A204.1 (cell line): Measurements from ENCODE around the gene SARDH.
"Not testable (repeated sequence)": the region's sequence is repeated elsewhere in the genome, so short reads cannot be mapped to it uniquely, and the experiment has no call there.

Source experiments
- FAIRE-seq: peaks from 2 replicates; lab custom pipeline; 2012; peaks lifted over from hg19 to GRCh38; lab: Jason Lieb, UNC

The SARDH gene

DNA sequence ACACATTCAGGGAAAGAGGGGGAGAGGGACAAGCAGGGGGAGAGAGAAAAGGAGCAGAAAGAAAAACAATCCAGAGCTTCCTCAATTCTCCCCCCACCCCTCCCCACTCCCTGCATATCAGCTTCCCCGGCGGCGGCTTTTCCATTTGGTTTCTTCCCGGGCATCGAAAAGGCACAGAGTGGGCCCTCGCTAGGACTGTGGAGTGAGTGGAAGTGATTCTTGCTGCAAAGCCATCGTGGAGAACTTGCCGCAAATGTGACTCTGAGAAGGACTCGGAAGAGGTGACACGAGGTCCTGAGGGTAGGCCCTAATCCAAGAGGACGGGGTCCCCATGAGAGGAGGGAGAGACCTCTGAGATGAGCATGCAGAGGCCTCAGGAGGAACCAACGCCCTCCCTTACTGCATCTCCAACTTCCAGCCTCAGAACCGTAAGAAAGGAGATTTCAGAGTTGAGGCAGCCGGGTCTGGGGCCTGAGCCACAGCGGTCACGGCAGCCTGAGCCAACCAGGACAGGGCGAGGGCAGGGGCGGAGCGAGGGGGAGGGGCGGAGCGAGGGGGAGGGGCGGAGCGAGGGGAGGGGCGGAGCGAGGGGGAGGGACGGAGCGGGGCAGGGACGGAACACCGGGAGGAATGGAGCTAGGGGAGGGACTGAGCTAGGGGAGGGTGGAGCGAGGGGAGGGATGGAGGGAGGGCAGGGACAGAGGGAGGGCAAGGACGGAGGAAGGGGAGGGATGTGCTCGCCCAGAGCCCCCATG is 21.2 kb upstream of the SARDH start:
- FAIRE-seq, result no peak

DNA sequence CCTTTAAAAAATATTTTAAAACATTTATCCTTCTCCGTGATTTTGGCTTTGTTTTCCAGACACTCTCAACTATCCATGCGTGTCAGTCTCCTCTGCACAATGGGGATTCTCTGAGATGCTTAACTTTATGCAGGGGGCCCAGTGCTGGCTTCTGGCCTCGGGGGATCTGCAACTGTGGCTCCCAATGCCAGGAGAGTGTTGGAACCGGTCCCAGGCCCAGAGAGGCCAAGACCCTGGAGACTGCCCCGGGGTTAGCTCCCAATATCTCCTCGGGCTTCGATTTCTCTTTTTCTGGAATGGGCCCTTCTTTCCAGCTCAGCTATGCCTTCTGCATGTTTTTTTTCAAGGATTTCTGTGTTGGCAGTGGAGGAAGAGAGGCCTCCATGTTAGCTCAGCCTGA is 20.1 kb upstream of the SARDH start:
- no peak for FAIRE-seq

DNA sequence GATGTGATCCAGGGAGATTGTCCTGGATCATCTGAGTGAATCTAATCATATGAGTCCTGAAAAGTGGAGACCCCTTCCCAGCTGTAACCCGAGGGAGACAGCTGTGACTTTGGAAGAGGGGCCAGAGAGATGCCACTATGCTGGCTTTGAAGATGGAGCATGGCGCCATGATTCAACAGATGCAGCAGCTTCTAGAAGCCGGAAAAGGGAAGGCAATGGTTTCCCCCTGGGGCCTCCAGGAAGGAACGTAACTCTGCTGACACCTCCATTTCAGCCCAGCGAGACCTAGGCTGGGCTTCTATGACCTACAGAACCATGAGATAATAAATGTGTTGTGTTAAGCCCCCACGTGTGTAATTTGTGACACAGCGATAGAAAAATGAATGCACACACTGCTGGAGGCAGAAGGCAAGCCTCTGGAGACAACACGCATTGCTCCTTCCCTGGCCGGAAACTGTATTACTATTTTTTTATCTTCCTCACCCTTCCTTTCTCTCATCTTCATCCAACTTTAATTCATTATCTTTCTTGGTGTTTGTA is 16.6 kb upstream of the SARDH start:
- FAIRE-seq, result no peak

DNA sequence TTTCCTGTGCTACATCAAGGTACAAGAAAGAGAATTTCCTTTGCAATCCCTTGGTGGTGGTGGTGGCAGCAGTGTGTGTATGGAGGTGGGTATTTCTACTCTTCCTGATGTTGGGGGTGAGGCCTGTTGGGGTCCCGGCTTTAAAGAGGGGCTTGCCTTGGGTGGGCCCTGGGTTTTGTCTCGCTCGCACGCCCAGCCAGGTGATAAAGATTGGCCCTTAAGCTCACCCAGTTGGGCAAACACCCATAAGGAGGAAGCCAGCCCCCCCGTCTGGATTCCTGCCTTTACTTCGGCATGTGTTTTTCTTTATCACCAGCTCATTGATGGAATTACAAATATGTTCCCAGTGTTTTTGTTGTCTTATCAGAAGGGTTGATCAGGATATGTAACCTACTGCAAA is 16.0 kb upstream of the SARDH start:
- FAIRE-seq, result no peak

DNA sequence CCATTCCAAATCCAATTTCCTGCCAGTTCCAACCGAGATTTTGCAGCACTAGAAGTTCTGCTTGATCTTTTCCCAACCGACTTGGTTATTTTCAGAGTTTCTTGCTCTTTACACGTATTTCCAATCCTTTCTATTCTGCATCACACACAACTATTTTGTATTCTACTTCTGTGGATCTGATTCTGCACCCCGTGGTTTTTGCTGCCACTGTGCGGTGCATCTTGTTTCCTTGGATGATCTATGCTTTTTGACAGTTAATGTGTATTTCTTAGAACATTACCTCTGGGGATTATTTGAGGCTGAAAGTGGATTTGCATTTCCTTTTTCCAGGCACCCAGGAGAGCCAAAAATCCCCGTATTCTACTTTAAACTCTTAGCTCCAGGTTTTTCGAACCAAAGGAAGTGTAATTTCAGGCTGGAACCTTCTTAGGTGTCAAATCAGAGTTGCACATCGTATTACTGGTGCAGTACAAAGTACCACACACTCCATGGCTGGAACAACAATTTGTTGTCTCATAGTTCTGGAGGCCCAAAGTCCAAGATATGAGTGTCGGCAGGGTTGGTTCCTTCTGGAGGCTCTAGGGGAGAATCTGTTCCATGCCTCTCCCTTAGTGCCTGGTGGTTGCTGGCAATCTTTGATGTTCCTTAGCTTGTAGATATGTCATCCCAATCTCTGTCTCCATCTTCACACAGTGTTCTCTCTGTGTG is 14.7 kb upstream of the SARDH start:
- FAIRE-seq, result no peak

DNA sequence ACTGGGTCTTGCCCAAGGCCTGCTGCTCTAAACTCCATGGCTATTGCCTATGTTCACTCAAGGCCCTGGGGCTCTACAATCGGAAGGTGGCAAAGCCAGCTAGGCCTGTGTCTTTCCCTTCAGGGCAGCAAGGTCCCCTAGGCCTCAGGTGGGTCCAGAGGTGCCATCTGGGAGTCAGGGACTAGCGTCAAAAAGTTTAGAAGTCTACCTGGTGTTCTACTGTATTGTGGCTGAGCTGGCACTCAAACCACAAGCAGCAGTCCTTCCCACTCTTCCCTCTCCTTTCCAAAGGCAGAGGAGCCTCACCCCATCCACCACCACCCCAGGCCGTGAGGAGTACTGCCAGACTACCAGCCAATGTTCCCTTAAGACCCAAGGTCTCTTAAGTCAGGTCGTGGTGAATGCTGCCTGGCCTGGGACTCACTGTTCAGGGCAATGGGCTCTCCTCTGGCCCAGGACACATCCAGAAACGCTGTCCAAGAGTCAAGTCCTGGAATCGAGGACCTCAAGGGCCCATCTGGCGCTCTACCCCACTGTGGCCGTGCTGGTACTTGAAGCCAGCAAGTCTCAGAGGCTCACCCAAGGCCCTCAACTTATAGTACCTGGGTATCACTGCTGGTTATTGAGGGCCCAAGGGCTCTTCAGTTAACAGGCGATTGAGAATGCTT is 13.0 kb upstream of the SARDH start:
- FAIRE-seq, result no peak

DNA sequence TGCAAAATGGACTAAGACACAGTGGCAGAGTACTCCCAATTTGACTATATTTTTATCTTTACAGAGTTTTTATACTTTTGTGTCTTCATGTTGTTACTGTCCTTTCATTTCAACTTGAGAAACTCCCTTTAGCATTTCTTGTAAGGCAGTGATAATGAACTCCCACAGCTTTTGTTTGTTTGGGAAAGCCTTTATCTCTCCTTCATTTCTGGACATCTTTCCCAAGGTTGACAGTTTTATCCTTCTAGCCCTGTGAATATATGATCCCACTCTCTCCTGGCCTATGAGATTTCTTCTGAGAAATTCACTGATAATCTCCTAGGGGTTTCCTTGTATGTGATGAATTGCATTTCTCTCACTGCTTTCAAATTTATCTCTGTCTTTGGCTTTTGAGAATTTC is 9.2 kb upstream of the SARDH start:
- no peak for FAIRE-seq

DNA sequence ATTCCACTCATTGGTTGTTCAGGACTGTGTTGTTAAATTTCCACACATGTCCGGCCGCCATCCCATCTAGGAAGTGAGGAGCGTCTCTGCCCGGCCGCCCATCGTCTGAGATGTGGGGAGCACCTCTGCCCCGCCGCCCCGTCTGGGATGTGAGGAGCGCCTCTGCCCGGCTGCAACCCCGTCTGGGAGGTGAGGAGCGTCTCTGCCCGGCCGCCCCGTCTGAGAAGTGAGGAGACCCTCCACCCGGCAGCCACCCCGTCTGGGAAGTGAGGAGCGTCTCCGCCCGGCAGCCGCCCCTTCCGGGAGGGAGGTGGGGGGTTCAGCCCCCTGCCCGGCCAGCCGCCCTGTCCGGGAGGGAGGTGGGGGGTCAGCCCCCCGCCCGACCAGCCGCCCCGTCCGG is 6.4 kb upstream of the SARDH start:
- FAIRE-seq, result not testable (repeated sequence)

DNA sequence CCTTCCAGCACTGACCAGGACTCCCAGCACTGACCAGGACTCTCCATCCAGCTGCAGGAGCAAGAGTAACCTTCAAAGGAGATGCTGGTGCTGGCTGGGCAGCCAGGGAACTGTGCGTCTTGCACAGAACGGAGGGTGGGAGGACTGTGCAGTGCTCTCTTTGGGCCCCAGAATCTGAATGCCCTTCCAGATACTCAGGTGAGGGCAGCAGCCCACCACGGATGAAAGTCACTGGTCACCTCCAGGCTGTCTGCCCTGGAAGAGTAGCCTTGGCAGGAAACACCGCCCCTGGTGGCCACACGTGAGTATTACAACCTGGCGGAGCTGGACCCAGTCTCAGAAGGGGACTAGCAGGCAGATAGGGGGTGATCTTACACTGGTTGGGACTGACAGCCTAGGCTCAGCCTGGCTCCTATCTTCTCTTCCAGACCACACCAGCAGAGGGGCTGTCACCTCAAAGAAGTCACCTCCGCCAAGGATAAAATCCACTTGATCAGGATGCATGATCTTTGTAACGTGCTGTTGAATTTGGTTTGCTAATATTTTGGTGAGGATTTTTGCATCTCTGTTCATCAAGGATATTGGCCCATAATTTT is 4.8 kb upstream of the SARDH start:
- no peak for FAIRE-seq

DNA sequence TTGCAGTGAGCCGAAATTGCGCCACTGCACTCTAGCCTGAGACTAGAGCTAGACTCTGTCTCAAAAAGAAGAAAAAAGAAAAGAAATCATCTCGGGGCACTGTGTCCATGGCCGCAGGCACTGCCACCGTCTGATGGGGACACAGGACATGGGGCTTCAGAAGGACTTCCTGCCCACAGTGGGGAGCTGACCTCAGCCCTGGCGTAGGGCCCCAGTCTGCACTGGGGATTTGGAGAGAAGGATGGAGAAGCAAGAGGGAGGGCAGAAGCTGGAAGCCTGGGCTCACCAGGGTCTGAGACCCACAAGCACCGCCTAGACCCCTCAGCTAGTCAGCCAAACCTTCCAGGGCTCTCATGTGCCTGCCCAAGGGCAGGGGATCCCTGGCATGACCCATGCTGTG is 4.1 kb upstream of the SARDH start:
- no peak for FAIRE-seq

DNA sequence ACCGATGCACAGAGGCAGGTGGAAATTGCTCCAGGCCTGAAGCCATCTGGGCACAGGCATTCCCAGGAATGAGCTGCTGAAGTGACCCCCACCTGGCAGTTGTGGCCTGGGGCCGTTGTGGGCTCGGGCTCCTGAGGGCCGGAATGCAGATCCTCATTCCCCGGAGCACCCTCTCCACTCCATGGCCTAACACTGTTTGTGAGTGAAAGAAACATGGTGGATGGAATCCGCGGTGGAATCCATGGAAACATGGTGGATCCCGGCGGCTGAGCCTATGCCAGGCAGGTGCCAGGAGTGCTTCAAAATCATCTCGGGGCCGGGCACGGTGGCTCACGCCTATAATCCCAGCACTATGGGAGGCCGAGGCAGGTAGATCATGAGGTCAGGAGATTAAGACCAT is 3.6 kb upstream of the SARDH start:
- no peak for FAIRE-seq

DNA sequence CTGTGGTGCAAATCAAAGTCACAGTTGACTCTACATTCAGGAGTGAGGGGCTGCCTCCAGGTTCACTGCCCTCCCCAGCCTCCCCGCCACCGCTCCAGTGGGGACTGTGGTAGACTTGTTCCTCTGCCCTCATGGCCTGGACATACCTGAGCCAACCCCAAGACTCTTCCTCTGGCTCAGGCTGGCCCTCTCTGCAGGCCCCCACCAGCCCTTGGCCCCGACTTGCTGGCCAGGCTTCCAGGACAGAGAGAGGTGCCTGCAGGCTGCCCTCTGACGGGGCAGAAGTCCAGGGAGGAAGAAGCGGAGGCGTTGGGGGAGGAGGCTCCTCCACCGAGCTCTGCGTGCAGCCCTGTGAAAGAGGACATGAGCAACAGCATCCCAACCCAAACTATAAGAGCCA is 2.8 kb upstream of the SARDH start:
- no peak for FAIRE-seq

DNA sequence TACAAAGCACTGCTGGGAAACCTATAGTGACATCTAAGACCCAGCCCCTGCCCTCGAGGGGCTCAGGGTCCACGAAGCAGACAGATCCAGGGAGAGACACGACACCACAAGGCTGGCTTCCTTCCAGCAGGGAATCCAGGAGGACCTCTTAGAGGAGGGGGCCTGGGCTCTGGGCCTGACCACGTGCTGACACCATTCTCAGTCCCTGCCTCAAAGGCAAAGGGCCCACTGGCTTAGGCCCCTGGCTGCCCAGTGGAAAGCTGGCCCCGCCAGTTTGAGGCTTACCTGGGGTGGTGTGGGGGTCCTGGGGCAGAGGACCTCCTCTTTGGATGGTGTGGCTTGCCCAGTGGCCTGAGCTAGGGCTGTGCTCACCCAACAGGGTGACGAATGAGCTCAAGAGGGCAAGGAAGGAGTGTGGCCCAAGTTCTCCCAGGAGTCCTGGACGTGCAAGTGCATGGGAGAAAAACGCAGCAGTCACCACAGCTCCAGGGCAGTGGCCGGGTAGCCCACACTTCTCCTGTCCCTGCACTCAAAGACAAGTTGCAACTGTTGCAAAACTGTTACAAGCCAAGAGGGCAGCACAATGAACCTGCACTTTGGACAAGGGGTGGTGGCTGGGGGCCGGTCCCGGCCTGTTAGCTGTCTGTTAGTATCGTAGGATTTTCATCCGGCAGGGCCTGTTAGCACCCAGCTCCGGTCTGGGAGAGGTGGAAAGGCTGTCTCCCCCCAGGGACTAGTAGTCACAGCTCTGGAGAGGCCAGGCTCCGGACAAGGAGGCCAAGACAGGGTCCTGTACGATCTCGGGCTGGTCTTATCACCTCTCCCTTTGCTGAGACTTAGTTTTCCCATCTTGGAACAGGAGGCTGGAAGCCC is 1.5 kb upstream of the SARDH start:
- FAIRE-seq, result no peak

DNA sequence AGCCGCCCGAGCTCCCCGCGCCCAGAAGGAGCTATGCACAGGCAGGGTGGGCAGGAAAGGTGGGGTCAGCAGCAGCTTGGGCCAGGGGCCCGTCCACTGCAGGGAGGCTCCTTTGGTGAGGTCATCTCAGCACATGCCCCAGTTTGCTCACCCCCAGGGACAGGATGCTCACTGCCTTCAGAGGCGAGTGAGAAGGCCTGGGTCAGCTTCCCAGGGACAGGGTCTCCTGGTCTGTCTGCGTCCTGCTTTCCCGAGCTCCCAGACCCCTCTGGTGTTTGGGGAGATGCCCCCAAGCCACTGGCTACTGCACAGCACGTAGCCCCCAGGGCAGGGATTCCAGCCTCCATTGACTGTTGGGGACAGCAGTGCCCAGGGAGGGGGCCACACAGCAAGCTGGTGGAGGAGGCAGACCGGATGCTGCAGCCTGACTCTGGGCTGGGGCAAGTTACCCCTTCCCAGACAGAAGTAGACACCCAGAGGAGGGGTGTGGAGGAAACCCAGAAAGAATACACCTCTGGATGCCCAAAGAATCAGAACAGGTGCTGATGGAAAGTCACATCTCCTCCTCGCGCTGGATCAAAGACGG is 581 bp upstream of the SARDH start:
- FAIRE-seq, result no peak

DNA sequence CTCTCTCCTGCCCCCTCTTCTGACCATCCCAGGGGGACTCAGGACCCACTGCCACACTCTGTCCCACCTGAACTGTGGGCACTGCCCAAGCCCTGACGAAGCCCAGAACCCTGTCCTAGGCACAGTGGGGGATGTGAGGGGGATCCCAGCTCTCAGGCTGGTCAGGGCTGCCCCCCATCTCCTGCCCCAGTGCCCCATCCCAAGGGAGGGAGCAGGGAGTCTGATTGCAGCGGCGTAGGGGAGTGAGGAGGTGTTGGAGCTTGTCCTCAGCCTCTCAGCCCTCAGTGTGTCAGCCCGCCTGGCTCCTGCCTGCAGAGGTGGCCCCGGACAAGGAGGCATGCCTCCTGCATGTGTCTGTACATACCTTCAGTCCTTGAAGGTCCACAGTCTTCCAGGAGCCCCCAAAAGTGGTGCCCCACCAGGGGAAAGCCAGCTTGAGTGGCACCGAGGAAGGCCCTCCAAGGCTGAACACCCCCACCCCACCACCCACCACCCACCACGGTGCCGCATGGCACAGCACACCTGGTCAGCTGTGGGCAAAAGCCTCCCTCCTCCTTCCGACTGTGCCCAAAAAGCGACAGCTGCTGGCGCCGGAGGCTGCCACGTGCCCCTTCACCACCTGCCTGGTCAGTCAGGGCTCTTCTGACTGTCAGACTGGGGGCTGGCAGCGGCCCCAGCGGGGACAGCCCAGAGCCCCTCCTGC is 930 bp downstream of the SARDH start:
- FAIRE-seq, result no peak

DNA sequence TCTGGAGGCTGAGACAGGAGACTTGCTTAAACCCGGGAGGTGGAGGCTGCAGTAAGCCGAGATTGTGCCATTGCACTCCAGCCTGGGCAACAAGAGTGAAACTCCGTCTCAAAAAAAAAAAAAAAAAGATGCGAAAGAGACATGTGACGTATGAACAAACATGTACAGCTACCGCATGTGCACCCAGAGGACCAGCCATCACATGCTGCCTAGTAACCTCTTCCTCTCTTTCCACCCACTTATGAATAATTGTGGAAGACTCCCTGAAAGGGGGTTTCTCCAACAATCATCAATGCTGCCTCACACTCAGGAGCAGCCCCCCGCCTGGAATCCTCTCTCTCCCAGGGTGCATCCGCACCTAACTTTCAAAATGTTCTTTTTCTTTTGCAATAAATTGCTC is 2.2 kb downstream of the SARDH start:
- FAIRE-seq, result no peak

DNA sequence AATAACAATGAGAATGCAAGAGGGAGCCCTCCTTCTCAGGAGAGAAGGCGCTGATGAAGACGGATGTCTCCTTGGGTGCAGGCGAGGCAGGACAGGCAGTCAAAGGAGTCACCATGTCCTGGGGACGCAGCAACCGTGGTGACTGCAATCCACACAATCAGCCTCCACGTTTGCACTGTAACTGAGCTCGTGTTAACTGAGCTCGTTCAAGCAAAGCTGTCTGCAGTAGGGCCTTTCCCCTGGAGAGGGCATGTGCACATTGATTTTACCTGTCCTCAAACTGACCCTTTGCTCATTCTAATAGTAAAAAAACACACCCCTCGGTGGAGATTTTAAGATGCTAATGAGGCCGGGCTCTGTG is 2.8 kb downstream of the SARDH start:
- no peak for FAIRE-seq

DNA sequence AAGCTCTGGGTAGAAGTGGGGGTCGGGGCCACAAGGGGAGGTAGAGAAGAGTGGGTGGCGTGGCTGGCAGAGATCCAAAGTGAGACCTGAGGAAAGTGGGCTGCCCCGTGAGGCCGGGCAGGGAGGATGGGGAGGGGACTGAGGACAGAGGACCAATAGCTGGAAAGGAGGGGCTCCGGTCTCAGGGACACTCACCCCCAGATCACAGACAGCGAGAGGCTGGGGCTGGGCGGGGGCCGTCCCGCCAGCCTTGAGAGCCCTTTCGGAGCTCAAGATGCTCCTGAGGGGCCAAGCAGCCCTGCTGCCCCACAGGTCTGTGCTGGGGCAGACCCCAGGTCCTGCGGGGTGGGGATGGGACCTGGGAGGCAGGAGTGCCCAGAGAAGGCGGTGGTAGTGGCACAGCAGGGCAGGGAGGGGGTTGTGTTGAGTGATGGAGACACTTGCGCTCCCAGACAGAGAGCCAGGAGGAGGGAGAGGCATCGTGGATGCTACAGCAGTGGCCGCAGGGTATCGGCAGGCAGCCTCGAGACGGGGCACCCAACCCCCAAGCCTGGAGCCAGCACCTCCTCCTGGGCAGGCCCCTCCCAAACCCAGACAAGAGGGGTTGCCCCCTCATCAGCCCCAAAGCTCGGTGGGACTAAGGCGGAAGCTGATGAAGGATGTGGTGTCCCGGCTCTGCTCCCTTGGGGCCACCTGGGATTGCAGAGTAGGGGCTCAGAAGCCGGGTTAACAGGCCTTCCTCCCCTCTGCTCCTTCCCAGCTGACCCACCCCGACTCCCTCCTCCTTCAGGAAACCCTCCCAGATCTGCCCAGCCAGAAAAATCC is 3.4 kb downstream of the SARDH start:
- FAIRE-seq, result no peak

DNA sequence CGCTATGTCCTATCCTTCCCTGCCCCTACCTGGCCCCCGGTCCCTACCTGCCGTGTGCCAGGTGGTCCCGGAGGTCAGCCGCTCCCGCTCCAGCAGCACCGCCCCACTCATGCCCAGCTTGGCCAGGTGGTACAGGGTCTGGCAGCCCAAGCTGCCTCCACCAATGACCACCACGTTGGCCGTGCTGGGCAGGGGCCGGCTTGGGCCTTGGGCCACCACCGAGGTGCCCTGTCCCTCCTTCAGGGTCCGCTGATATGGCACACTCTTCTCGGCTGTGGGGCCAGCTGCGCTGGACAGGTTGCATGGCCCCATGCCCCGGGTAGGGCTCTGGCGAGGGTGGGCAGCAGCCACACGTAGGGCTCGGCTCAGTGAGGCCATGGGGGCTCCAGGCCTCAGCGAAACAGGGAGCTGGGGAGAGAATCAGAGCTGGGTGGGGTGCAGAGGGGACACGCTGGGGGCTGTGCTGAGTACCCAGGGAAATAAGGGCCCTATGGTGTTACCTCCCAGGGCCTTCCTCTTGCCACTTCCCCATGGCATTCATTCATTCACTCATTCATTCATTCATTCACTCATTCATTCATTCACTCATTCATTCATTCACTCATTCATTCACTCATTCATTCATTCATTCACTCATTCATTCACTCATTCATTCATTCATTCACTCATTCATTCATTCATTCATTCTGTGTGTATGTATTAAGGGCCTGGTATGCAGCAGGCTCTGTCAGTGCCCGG is 4.2 kb downstream of the SARDH start:
- FAIRE-seq, result no peak
